HCT116 (cell line): ENCODE results near the gene GBX1. TPM values are rescaled to one million over a fixed set of nuclear protein-coding genes. Genes with fewer than 3 reads are reported as not detected.

Source experiments
- ATAC-seq: fragments of 200-7000 bp; cut with Tn5 transposase; 2 replicates; pipeline ENCODE4 v1.9.1; 2020; ENCODE audit warnings: mild to moderate bottlenecking, moderate library complexity
- BruUV-seq: library from RNA; stranded (reverse); fragments of 400-500 nt; replicated peaks from 2 replicates; lab custom pipeline; 2021; lab: Mats Ljungman, UMichigan
- CTCF ChIA-PET: fragments of 300-600 bp; sonication (Branson Sonifier 250); formaldehyde crosslinking; loops from one replicate; lab custom pipeline; 2021; ENCODE audit warnings: antibody characterized with exemption; lab: Charles Lee
- POLR2A ChIA-PET: fragments of 300-600, 350-600 bp; sonication (Branson Sonifier 250); formaldehyde crosslinking; loops from one replicate; lab custom pipeline; 2021; ENCODE audit warnings: antibody characterized with exemption; lab: Charles Lee
- RAD21 ChIA-PET, 2 experiments: fragments of 300-600 bp; sonication (Branson Sonifier 250); formaldehyde crosslinking; loops; one replicate each; lab custom pipeline; 2023; ENCODE audit warnings: low total read pairs in 2 of 2; ENCODE audit not compliant: uncharacterized antibody in 2 of 2, unreplicated experiment in 2 of 2, low non-redundant PET in 1 of 2; lab: Charles Lee
- DNase-seq: peaks from one replicate; pipeline ENCODE4 v3.0.0-alpha.2; 2010; ENCODE audit warnings: low read depth, low spot score
- H2AFZ ChIP-seq: fragments of 200-600 bp; shearing (Covaris generic), sonication (generic); 2 replicates; pipeline ENCODE4 v1.6.1; 2017; ENCODE audit warnings: low read depth, mixed run types, mixed read lengths, antibody characterized with exemption, low read length; ENCODE audit not compliant: poor library complexity, severe bottlenecking
- H3K27ac ChIP-seq: 2 replicates; pipeline ENCODE4 v1.5.1; 2012; ENCODE audit warnings: low read depth, low read length
- H3K27me3 ChIP-seq: fragments of 200-600 bp; sonication (generic); 2 replicates; pipeline ENCODE4 v1.6.1; 2016; ENCODE audit warnings: mixed run types, low read length, mixed read lengths; ENCODE audit not compliant: insufficient read depth
- H3K36me3 ChIP-seq, 2 experiments: fragments of 200-500 bp in 1 of 2; fragments of 200-600 bp in 1 of 2; sonication (Bioruptor generic) in 1 of 2; sonication (generic) in 1 of 2; 2 replicates each; pipeline versions ENCODE4 v1.5.1 to v1.6.1; 2014 to 2016; ENCODE audit warnings: low read length in 2 of 2, inconsistent platforms in 1 of 2, mixed read lengths in 1 of 2, mixed run types in 1 of 2; ENCODE audit not compliant: insufficient read depth in 2 of 2, control insufficient read depth in 1 of 2
- H3K4me1 ChIP-seq, 2 experiments: fragments of 200-600 bp in 1 of 2; sonication (generic) in 1 of 2; 2 replicates each; pipeline versions ENCODE4 v1.5.1 to v1.6.1; 2012 to 2017; ENCODE audit warnings: low read length in 2 of 2, inconsistent platforms in 1 of 2, mild to moderate bottlenecking in 1 of 2, mixed read lengths in 1 of 2, mixed run types in 1 of 2, moderate library complexity in 1 of 2; ENCODE audit not compliant: insufficient read depth in 2 of 2, control insufficient read depth in 1 of 2
- H3K4me2 ChIP-seq: fragments of 200-600 bp; sonication (generic); 2 replicates; pipeline ENCODE4 v1.6.1; 2017; ENCODE audit warnings: mixed run types, low read length, mixed read lengths
- H3K4me3 ChIP-seq, 2 experiments: fragments of 200-600 bp in 1 of 2; sonication (generic) in 1 of 2; replicated peaks in 1 of 2; 2 replicates each; pipeline ENCODE4 v1.5.1; 2011 to 2016; ENCODE audit warnings: low read length in 2 of 2, control low read depth in 1 of 2, low read depth in 1 of 2, mild to moderate bottlenecking in 1 of 2, mixed read lengths in 1 of 2, mixed run types in 1 of 2
- H3K79me2 ChIP-seq: fragments of 200-600 bp; sonication (generic); 2 replicates; pipeline ENCODE4 v1.6.1; 2017; ENCODE audit warnings: mild to moderate bottlenecking, mixed run types, low read length, moderate library complexity, mixed read lengths; ENCODE audit not compliant: insufficient read depth
- H3K9ac ChIP-seq: fragments of 200-600 bp; sonication (generic); 2 replicates; pipeline ENCODE4 v1.6.1; 2016; ENCODE audit warnings: low read length, mixed read lengths
- H3K9me2 ChIP-seq: fragments of 200-600 bp; sonication (generic), shearing (Covaris generic); 2 replicates; pipeline ENCODE4 v1.6.1; 2017; ENCODE audit warnings: mixed run types, mild to moderate bottlenecking, moderate library complexity; ENCODE audit not compliant: insufficient read depth
- H3K9me3 ChIP-seq, 2 experiments: fragments of 200-500 bp in 1 of 2; fragments of 200-600 bp in 1 of 2; sonication (Bioruptor generic) in 1 of 2; sonication (generic) in 1 of 2; 2 replicates each; pipeline ENCODE4 v1.6.1; 2014 to 2017; ENCODE audit warnings: low read length in 2 of 2, mixed read lengths in 2 of 2, inconsistent platforms in 1 of 2, low read depth in 1 of 2, mild to moderate bottlenecking in 1 of 2, mixed run types in 1 of 2, moderate library complexity in 1 of 2; ENCODE audit not compliant: control insufficient read depth in 1 of 2, insufficient read depth in 1 of 2
- H4K20me1 ChIP-seq: fragments of 200-600 bp; sonication (generic), shearing (Covaris generic); 2 replicates; pipeline ENCODE4 v1.6.1; 2017; ENCODE audit warnings: mixed run types, mild to moderate bottlenecking, moderate library complexity; ENCODE audit not compliant: insufficient read depth
- CBX3 ChIP-seq: IDR thresholded peaks from 2 replicates; pipeline ENCODE4 v1.6.1; 2012; ENCODE audit warnings: low read depth
- CEBPB ChIP-seq: IDR thresholded peaks from 2 replicates; pipeline ENCODE4 v1.6.1; 2012; ENCODE audit warnings: low read depth
- CTCF ChIP-seq, 3 experiments: fragments of 200-600 bp in 1 of 3; sonication (generic) in 1 of 3; IDR thresholded peaks in 2 of 3; conservative IDR thresholded peaks in 1 of 3; 2 replicates each; pipeline ENCODE4 v1.5.1; 2012 to 2017; ENCODE audit warnings: low read depth in 2 of 3, low read length in 2 of 3, antibody characterized with exemption in 1 of 3, borderline replicate concordance in 1 of 3, control low read depth in 1 of 3, mild to moderate bottlenecking in 1 of 3, mixed read lengths in 1 of 3, mixed run types in 1 of 3, moderate library complexity in 1 of 3; ENCODE audit not compliant: insufficient read depth in 1 of 3
- ELF1 ChIP-seq: IDR thresholded peaks from 2 replicates; pipeline ENCODE4 v1.6.1; 2012; ENCODE audit warnings: low read depth, borderline replicate concordance
- EZH2 ChIP-seq: fragments of 200-600 bp; sonication (generic); IDR thresholded peaks from 2 replicates; pipeline ENCODE4 v1.6.1; 2017; ENCODE audit warnings: antibody characterized with exemption, mixed run types
- EZH2phosphoT487 ChIP-seq: fragments of 200-600 bp; IDR thresholded peaks from 2 replicates; pipeline ENCODE4 v1.6.1; 2018; ENCODE audit warnings: antibody characterized with exemption, borderline replicate concordance
- FOSL1 ChIP-seq: IDR thresholded peaks from 2 replicates; pipeline ENCODE4 v1.6.1; 2012; ENCODE audit warnings: low read depth
- JUND ChIP-seq: IDR thresholded peaks from 2 replicates; pipeline ENCODE4 v1.6.1; 2012
- POLR2A ChIP-seq: IDR thresholded peaks from 2 replicates; pipeline ENCODE4 v1.7.0; 2011; ENCODE audit warnings: borderline replicate concordance; ENCODE audit not compliant: insufficient read depth, insufficient read length; ENCODE audit errors: extremely low read depth
- RAD21 ChIP-seq: IDR thresholded peaks from 2 replicates; pipeline ENCODE4 v1.6.1; 2012; ENCODE audit warnings: low read depth, mild to moderate bottlenecking
- REST ChIP-seq: IDR thresholded peaks from 2 replicates; pipeline ENCODE4 v1.6.1; 2012; ENCODE audit warnings: low read depth
- SP1 ChIP-seq: IDR thresholded peaks from 2 replicates; pipeline ENCODE4 v1.6.1; 2012; ENCODE audit warnings: low read depth
- SRF ChIP-seq: IDR thresholded peaks from 2 replicates; pipeline ENCODE4 v1.6.1; 2012; ENCODE audit warnings: low read depth
- TCF7L2 ChIP-seq: IDR thresholded peaks from 2 replicates; pipeline ENCODE4 v1.7.0; 2011; ENCODE audit warnings: borderline replicate concordance, inconsistent platforms; ENCODE audit not compliant: insufficient read depth, insufficient read length; ENCODE audit errors: extremely low read depth
- YY1 ChIP-seq: IDR thresholded peaks from 2 replicates; pipeline ENCODE4 v1.6.1; 2011; ENCODE audit warnings: low read length, low read depth, moderate library complexity, mild to moderate bottlenecking; ENCODE audit not compliant: insufficient replicate concordance; ENCODE audit errors: extremely low read depth
- ZBTB33 ChIP-seq: IDR thresholded peaks from 2 replicates; pipeline ENCODE4 v1.6.1; 2011; ENCODE audit warnings: mild to moderate bottlenecking, low read length, moderate library complexity; ENCODE audit not compliant: insufficient replicate concordance; ENCODE audit errors: extremely low read depth
- ZNF274 ChIP-seq: fragments of 200-500 bp; sonication (Bioruptor generic); IDR thresholded peaks from 2 replicates; pipeline ENCODE4 v1.6.1; 2014; ENCODE audit warnings: mild to moderate bottlenecking, low read depth, low read length, inconsistent platforms
- intact Hi-C: fragments of 100-400 bp; cut with micrococcal nuclease; formaldehyde crosslinking; loops from 2 replicates; pipeline ENCODE4 v1.10.0; 2022
- total RNA-seq: library from RNA; stranded (reverse); gene quantifications from one replicate; pipeline ENCODE4 v1.2.1, GENCODE V29; 2021; ENCODE audit not compliant: unreplicated experiment
- TF ChIP-seq, protein P1 (sequence below): IDR thresholded peaks from 2 replicates; pipeline ENCODE4 v1.6.1; 2012

GBX1 gene
- total RNA-seq, 1 experiment from 2014 or later: 0.86 TPM

DNA sequence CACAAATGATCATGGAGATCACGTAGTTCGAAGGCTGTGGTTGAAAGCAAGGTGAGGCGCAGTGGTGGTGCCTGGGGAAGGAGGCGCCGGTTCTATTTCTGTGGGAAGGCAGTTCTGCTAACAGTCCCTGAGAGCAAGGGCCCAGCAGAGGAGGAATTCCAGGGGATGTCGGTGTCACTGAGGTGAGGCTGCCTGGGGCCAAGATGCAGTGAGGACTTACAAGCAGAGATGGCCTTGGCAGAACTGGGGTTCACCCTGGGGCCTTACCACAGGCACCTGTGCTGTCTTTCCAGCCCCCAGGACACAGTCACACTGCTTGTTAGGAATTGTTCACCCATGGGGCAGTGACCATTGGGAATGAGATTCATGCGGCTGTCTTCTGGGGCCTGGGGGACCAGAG lies 26.7 kb downstream of the GBX1 start:
- Histone ChIP-seq H3K9me2 (no peaks in the 10 kb centered on the region), H3K36me3 (peaks cover 17 to 18% of the 10 kb centered on the region in 2 experiments; a peak in 3 of 4 replicates), H3K27ac (no peak overlapping the region), H3K4me3 (no peak overlapping the region), H4K20me1 (no peaks in the 10 kb centered on the region), H2AFZ (no peak overlapping the region), H3K9me3 (no peaks in the 10 kb centered on the region), H3K79me2 (no peaks in the 10 kb centered on the region), H3K4me1 (no peaks in the 10 kb centered on the region), H3K9ac (no peak overlapping the region), H3K4me2 (no peak overlapping the region), H3K27me3 (no peaks in the 10 kb centered on the region)
- intact Hi-C loops: no loop called here
- CTCF ChIA-PET: no interaction called here
- POLR2A ChIA-PET: no interaction called here
- ATAC-seq (no peak), DNase-seq (no peak)
- TF ChIP-seq FOSL1 (no peak), CEBPB (no peak), ELF1 (no peak), CTCF (IDR thresholded peaks at IDR 0.05 in 2 of 3, conservative IDR thresholded peaks at IDR 0.05 in 1 of 3; ENCODE audit: borderline replicate concordance in 1 of 3, insufficient read depth in 1 of 3, low read depth in 2 of 3, low read length in 2 of 3) (no peak), JUND (no peak), EZH2phosphoT487 (no peak), RAD21 (no peak), REST (no peak), EZH2 (no peak), ZBTB33 (no peak), YY1 (no peak), ZNF274 (no peak), POLR2A (no peak), TCF7L2 (no peak), SRF (no peak), CBX3 (no peak), SP1 (no peak)
- TF ChIP-seq, protein P1, sequence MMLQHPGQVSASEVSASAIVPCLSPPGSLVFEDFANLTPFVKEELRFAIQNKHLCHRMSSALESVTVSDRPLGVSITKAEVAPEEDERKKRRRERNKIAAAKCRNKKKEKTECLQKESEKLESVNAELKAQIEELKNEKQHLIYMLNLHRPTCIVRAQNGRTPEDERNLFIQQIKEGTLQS: no peak
- RAD21 ChIA-PET: no interaction called here
- no TSS peak for BruUV-seq
